ENCODE measurements around the gene SCNN1B.
A peak's percentile ranks its signal among the peaks of the same experiment; 100 is the strongest.

SCNN1B gene

GRCh38 chr16:23423496-23424049, 121.5 kb downstream of the SCNN1B start:
- peak; percentile 86 for DNase-seq (ENCODE audit: low read depth, low spot score)
- ChIA-PET CTCF (interaction anchor here (0.7 to 5.0 kb wide), 3 partner anchors 12 to 83 kb away, joined by 3 to 115 read pairs (median 4); no protein-coding TSS in a partner anchor), POLR2A (interaction anchor here (0.7 to 1.0 kb wide), 2 partner anchors 8 to 106 kb away, joined by 3 read pairs; no protein-coding TSS in a partner anchor)
- H3K4me3 ChIP-seq (ENCODE audit: low read depth, low read length), result no peak overlapping the region
- TF ChIP-seq, protein P1, sequence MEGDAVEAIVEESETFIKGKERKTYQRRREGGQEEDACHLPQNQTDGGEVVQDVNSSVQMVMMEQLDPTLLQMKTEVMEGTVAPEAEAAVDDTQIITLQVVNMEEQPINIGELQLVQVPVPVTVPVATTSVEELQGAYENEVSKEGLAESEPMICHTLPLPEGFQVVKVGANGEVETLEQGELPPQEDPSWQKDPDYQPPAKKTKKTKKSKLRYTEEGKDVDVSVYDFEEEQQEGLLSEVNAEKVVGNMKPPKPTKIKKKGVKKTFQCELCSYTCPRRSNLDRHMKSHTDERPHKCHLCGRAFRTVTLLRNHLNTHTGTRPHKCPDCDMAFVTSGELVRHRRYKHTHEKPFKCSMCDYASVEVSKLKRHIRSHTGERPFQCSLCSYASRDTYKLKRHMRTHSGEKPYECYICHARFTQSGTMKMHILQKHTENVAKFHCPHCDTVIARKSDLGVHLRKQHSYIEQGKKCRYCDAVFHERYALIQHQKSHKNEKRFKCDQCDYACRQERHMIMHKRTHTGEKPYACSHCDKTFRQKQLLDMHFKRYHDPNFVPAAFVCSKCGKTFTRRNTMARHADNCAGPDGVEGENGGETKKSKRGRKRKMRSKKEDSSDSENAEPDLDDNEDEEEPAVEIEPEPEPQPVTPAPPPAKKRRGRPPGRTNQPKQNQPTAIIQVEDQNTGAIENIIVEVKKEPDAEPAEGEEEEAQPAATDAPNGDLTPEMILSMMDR (IDR thresholded peaks at IDR 0.05; ENCODE audit: insufficient read depth, low read length, missing control alignments), result no peak

DNA sequence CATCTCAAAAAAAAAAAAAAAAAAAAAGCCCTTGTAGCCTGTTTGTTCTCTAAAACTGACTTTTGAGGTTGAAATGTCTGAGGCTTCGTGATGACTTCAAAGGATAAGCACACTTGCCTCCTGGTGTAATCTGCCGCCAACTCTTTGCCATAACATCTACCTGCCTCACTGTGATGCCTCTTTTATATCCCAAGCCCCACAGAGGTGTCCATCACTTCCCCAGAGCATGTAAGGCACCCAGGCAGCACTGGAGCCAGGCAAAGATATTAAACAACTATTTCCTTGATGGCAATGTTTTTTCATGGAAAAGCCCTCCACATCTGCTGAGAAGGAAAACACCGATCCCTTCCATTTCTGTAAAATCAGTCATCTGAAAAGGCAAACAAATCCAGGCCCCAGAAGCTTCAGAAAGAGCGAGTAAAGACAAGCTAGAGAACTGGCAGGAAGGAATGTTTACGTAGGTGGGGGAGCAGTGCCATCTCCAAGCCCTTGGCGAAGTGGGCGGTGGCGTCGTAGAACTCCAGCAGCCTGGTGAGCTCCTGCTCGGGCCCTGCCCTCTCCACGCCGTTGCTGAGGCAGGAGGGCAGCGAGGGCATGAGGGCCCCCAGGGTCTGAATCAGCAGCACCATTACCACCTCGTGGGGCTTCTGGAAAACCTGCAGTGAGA, 122.3 kb downstream of the SCNN1B start:
- DNase-seq (ENCODE audit: low read depth, low spot score), result no peak
- H3K4me3 ChIP-seq (ENCODE audit: low read depth, low read length), result no peak overlapping the region
- POLR2A ChIA-PET, result interaction anchor here (0.7 to 1.0 kb wide), 2 partner anchors 8 to 105 kb away, joined by 3 read pairs; no protein-coding TSS in a partner anchor
- CTCF ChIA-PET, result interaction anchor here (1.6 to 5.0 kb wide), 2 partner anchors 11 to 18 kb away, joined by 4 to 115 read pairs; no protein-coding TSS in a partner anchor
- TF ChIP-seq, protein P1 (IDR thresholded peaks at IDR 0.05; ENCODE audit: insufficient read depth, low read length, missing control alignments), result no peak

DNA sequence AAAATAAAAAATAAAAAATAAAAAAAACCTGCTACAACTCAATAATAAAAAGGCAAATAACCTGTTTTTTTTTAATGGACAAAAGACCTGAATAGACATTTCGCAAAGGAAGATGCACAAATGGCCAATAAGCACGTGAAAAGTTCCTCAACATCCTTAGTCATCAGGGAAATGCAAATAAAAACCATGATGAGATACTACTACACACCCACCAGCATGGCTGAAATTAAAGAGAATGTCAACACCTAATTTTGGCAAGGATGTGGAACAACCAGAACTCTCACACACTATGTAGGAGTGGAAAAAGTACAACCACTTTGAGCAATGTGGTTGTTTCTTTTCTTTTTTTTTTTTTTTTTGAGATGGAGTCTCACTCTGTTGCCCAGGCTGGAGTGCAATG, 126.2 kb downstream of the SCNN1B start:
- TF ChIP-seq, protein P1 (IDR thresholded peaks at IDR 0.05; ENCODE audit: insufficient read depth, low read length, missing control alignments), result no peak
- ChIA-PET CTCF (no interaction called here), POLR2A (no interaction called here)
- DNase-seq (ENCODE audit: low read depth, low spot score), result no peak
- H3K4me3 ChIP-seq (ENCODE audit: low read depth, low read length), result no peak overlapping the region
